Neural progenitor cell (in vitro differentiated cells): ENCODE measurements around the gene DNAJC30. TPM values are rescaled to one million over a fixed set of nuclear protein-coding genes. Genes with fewer than 3 reads are reported as not detected.
"Not testable (repeated sequence)": the region's sequence is repeated elsewhere in the genome, so short reads cannot be mapped to it uniquely, and the experiment has no call there.

Source experiments
- DNase-seq: peaks from one replicate; pipeline ENCODE4 v3.0.0-alpha.2; 2016; ENCODE audit warnings: low spot score
- H2AFZ ChIP-seq: fragments of 200-600 bp; sonication (generic); replicated peaks from 2 replicates; pipeline ENCODE4 v1.6.1; 2016; ENCODE audit warnings: antibody characterized with exemption
- H3F3A ChIP-seq: fragments of 200-600 bp; sonication (generic); 2 replicates; pipeline ENCODE4 v1.6.1; 2016; ENCODE audit warnings: antibody characterized with exemption, low read depth
- H3K27ac ChIP-seq: fragments of 200-600 bp; sonication (generic); 2 replicates; pipeline ENCODE4 v1.5.1; 2016; ENCODE audit warnings: mild to moderate bottlenecking
- H3K27me3 ChIP-seq: fragments of 200-600 bp; sonication (generic); 2 replicates; pipeline ENCODE4 v1.6.1; 2016; ENCODE audit warnings: mild to moderate bottlenecking, moderate library complexity
- H3K36me3 ChIP-seq: fragments of 200-600 bp; sonication (generic); 2 replicates; pipeline ENCODE4 v1.5.1; 2016
- H3K4me1 ChIP-seq: fragments of 200-600 bp; sonication (generic); 2 replicates; pipeline ENCODE4 v1.6.1; 2016; ENCODE audit warnings: mixed run types
- H3K4me2 ChIP-seq: fragments of 200-600 bp; sonication (generic); 2 replicates; pipeline ENCODE4 v1.6.1; 2016
- H3K4me3 ChIP-seq: fragments of 200-600 bp; sonication (generic); 2 replicates; pipeline ENCODE4 v1.5.1; 2016
- H3K79me2 ChIP-seq: fragments of 200-600 bp; sonication (generic); 2 replicates; pipeline ENCODE4 v1.6.1; 2016; ENCODE audit warnings: low read depth
- H3K9ac ChIP-seq: fragments of 200-600 bp; sonication (generic); 2 replicates; pipeline ENCODE4 v1.6.1; 2016
- H3K9me3 ChIP-seq: fragments of 200-600 bp; sonication (generic); 2 replicates; pipeline ENCODE4 v1.5.1; 2016; ENCODE audit warnings: low read depth
- H4K20me1 ChIP-seq: fragments of 200-600 bp; sonication (generic); 2 replicates; pipeline ENCODE4 v1.6.1; 2016; ENCODE audit warnings: low read depth
- H3K27ac Mint-ChIP-seq: 3 replicates; pipeline ENCODE4 v1.8.0; 2021; ENCODE audit warnings: mixed read lengths
- H3K27me3 Mint-ChIP-seq: 2 replicates; pipeline ENCODE4 v1.8.0; 2022; ENCODE audit warnings: low read depth, mild to moderate bottlenecking, inconsistent platforms, moderate library complexity, mixed read lengths; ENCODE audit not compliant: insufficient read depth
- H3K36me3 Mint-ChIP-seq: 3 replicates; pipeline ENCODE4 v1.8.0; 2021; ENCODE audit warnings: mixed read lengths
- H3K4me1 Mint-ChIP-seq: 3 replicates; pipeline ENCODE4 v1.8.0; 2021; ENCODE audit warnings: mixed read lengths
- H3K4me3 Mint-ChIP-seq: 3 replicates; pipeline ENCODE4 v1.8.0; 2021; ENCODE audit warnings: mild to moderate bottlenecking, moderate library complexity, mixed read lengths
- H3K9me3 Mint-ChIP-seq: 3 replicates; pipeline ENCODE4 v1.8.0; 2020; ENCODE audit warnings: mixed read lengths
- CTCF ChIP-seq: fragments of 200-600 bp; sonication (generic); IDR thresholded peaks from 2 replicates; pipeline ENCODE4 v1.5.1; 2017; ENCODE audit warnings: antibody characterized with exemption, mild to moderate bottlenecking
- EZH2 ChIP-seq: fragments of 200-600 bp; sonication (generic); IDR thresholded peaks from 2 replicates; pipeline ENCODE4 v1.6.1; 2017; ENCODE audit warnings: antibody characterized with exemption, mild to moderate bottlenecking, moderate library complexity
- EZH2phosphoT487 ChIP-seq: fragments of 200-600 bp; sonication (generic); IDR thresholded peaks from 2 replicates; pipeline ENCODE4 v1.6.1; 2017; ENCODE audit warnings: antibody characterized with exemption
- total RNA-seq: library from RNA; depleted of rRNA; stranded (reverse); fragments of >200 nt; gene quantifications from 2 replicates; pipeline ENCODE4 v1.2.3, GENCODE V29; 2015; ENCODE audit warnings: low replicate concordance

Gene DNAJC30
- total RNA-seq, 1 donor from 2014 or later = 0.94 TPM

- DNase-seq = no peak
- peaks cover 14% of the 10 kb centered on the region for H3K4me1 Mint-ChIP-seq
- H3K27me3 ChIP-seq = peaks cover 27% of the 10 kb centered on the region
- H3K9ac ChIP-seq = no peak overlapping the region
- no peak overlapping the region for H2AFZ ChIP-seq
- peaks cover 43% of the 10 kb centered on the region for H4K20me1 ChIP-seq
- no peaks in the 10 kb centered on the region for H3F3A ChIP-seq
- H3K27me3 Mint-ChIP-seq = peaks cover 5% of the 10 kb centered on the region
- no peak overlapping the region for H3K4me2 ChIP-seq
- H3K36me3 ChIP-seq = no peaks in the 10 kb centered on the region
- no peak overlapping the region for H3K27ac Mint-ChIP-seq
- no peaks in the 10 kb centered on the region for H3K36me3 Mint-ChIP-seq
- no peak overlapping the region for H3K4me3 ChIP-seq
- no peaks in the 10 kb centered on the region for H3K4me1 ChIP-seq
- peaks cover 10% of the 10 kb centered on the region for H3K79me2 ChIP-seq
- TF ChIP-seq CTCF (no peak), EZH2phosphoT487 (no peak), EZH2 (no peak)
- H3K9me3 Mint-ChIP-seq = no peaks in the 10 kb centered on the region
- no peak overlapping the region for H3K27ac ChIP-seq
- H3K9me3 ChIP-seq = no peaks in the 10 kb centered on the region
- no peak overlapping the region for H3K4me3 Mint-ChIP-seq
Observed at GRCh38 chr7:73715648-73716317, 32.5 kb upstream of the DNAJC30 start.

- not testable (repeated sequence) for H3K4me3 ChIP-seq, H3K79me2 ChIP-seq, H3F3A ChIP-seq, H3K4me1 ChIP-seq, H3K27ac ChIP-seq, H3K27ac Mint-ChIP-seq, H3K4me3 Mint-ChIP-seq, H3K27me3 ChIP-seq, H3K36me3 Mint-ChIP-seq, H3K9me3 Mint-ChIP-seq, H3K9ac ChIP-seq, H3K27me3 Mint-ChIP-seq, H3K4me2 ChIP-seq, H2AFZ ChIP-seq, DNase-seq, H3K9me3 ChIP-seq, H3K36me3 ChIP-seq
- H4K20me1 ChIP-seq = peaks cover 40% of the 10 kb centered on the region
- peaks cover 10% of the 10 kb centered on the region for H3K4me1 Mint-ChIP-seq
Observed at GRCh38 chr7:73713319-73713718, 30.1 kb upstream of the DNAJC30 start.

GRCh38 chr7:73712773-73713172, 29.5 kb upstream of the DNAJC30 start:
- Histone ChIP-seq H3K4me1 (no peaks in the 10 kb centered on the region), H3K9me3 (no peaks in the 10 kb centered on the region), H4K20me1 (peaks cover 34% of the 10 kb centered on the region), H3K4me3 (no peak overlapping the region), H3K36me3 (no peaks in the 10 kb centered on the region), H3K9ac (no peak overlapping the region), H3F3A (no peaks in the 10 kb centered on the region), H3K4me2 (no peak overlapping the region), H3K27ac (no peak overlapping the region), H2AFZ (no peak overlapping the region), H3K27me3 (no peaks in the 10 kb centered on the region), H3K79me2 (no peaks in the 10 kb centered on the region)
- Mint-ChIP-seq H3K4me1 (peaks cover 8% of the 10 kb centered on the region), H3K9me3 (no peaks in the 10 kb centered on the region), H3K27ac (no peak overlapping the region), H3K36me3 (no peaks in the 10 kb centered on the region), H3K27me3 (no peaks in the 10 kb centered on the region), H3K4me3 (no peak overlapping the region)
- TF ChIP-seq CTCF = no peak
- no peak for TF ChIP-seq EZH2
- TF ChIP-seq EZH2phosphoT487 = no peak
- DNase-seq = no peak

- TF ChIP-seq EZH2 (no peak), CTCF (no peak), EZH2phosphoT487 (no peak)
- Mint-ChIP-seq H3K27ac (no peak overlapping the region), H3K4me3 (no peak overlapping the region), H3K36me3 (no peaks in the 10 kb centered on the region), H3K9me3 (no peaks in the 10 kb centered on the region), H3K27me3 (peaks cover 2% of the 10 kb centered on the region), H3K4me1 (peaks cover 3% of the 10 kb centered on the region)
- Histone ChIP-seq H3K9ac (no peak overlapping the region), H2AFZ (no peak overlapping the region), H3F3A (peaks cover 4% of the 10 kb centered on the region), H3K4me3 (no peak overlapping the region), H3K79me2 (no peaks in the 10 kb centered on the region), H3K27ac (no peak overlapping the region), H3K4me1 (peaks cover 4% of the 10 kb centered on the region), H3K36me3 (no peaks in the 10 kb centered on the region), H3K4me2 (no peak overlapping the region), H4K20me1 (peaks cover 34% of the 10 kb centered on the region), H3K27me3 (no peaks in the 10 kb centered on the region), H3K9me3 (no peaks in the 10 kb centered on the region)
- DNase-seq = no peak
Observed at GRCh38 chr7:73708961-73709549, 25.8 kb upstream of the DNAJC30 start.
